HCT116 (cell line): ENCODE measurements around the gene TMEM59L. TPM values are rescaled to one million over a fixed set of nuclear protein-coding genes. Genes with fewer than 3 reads are reported as not detected.

Source experiments
- ATAC-seq: fragments of 200-7000 bp; cut with Tn5 transposase; 2 replicates; pipeline ENCODE4 v1.9.1; 2020; ENCODE audit warnings: mild to moderate bottlenecking, moderate library complexity
- BruUV-seq: library from RNA; stranded (reverse); fragments of 400-500 nt; replicated peaks from 2 replicates; lab custom pipeline; 2021; lab: Mats Ljungman, UMichigan
- CTCF ChIA-PET: fragments of 300-600 bp; sonication (Branson Sonifier 250); formaldehyde crosslinking; loops from one replicate; lab custom pipeline; 2021; ENCODE audit warnings: antibody characterized with exemption; lab: Charles Lee
- POLR2A ChIA-PET: fragments of 300-600, 350-600 bp; sonication (Branson Sonifier 250); formaldehyde crosslinking; loops from one replicate; lab custom pipeline; 2021; ENCODE audit warnings: antibody characterized with exemption; lab: Charles Lee
- RAD21 ChIA-PET, 2 experiments: fragments of 300-600 bp; sonication (Branson Sonifier 250); formaldehyde crosslinking; loops; one replicate each; lab custom pipeline; 2023; ENCODE audit warnings: low total read pairs in 2 of 2; ENCODE audit not compliant: uncharacterized antibody in 2 of 2, unreplicated experiment in 2 of 2, low non-redundant PET in 1 of 2; lab: Charles Lee
- DNase-seq: peaks from one replicate; pipeline ENCODE4 v3.0.0-alpha.2; 2010; ENCODE audit warnings: low read depth, low spot score
- H2AFZ ChIP-seq: fragments of 200-600 bp; shearing (Covaris generic), sonication (generic); 2 replicates; pipeline ENCODE4 v1.6.1; 2017; ENCODE audit warnings: low read depth, mixed run types, mixed read lengths, antibody characterized with exemption, low read length; ENCODE audit not compliant: poor library complexity, severe bottlenecking
- H3K27ac ChIP-seq: 2 replicates; pipeline ENCODE4 v1.5.1; 2012; ENCODE audit warnings: low read depth, low read length
- H3K27me3 ChIP-seq: fragments of 200-600 bp; sonication (generic); 2 replicates; pipeline ENCODE4 v1.6.1; 2016; ENCODE audit warnings: mixed run types, low read length, mixed read lengths; ENCODE audit not compliant: insufficient read depth
- H3K36me3 ChIP-seq, 2 experiments: fragments of 200-500 bp in 1 of 2; fragments of 200-600 bp in 1 of 2; sonication (Bioruptor generic) in 1 of 2; sonication (generic) in 1 of 2; 2 replicates each; pipeline versions ENCODE4 v1.5.1 to v1.6.1; 2014 to 2016; ENCODE audit warnings: low read length in 2 of 2, inconsistent platforms in 1 of 2, mixed read lengths in 1 of 2, mixed run types in 1 of 2; ENCODE audit not compliant: insufficient read depth in 2 of 2, control insufficient read depth in 1 of 2
- H3K4me1 ChIP-seq, 2 experiments: fragments of 200-600 bp in 1 of 2; sonication (generic) in 1 of 2; 2 replicates each; pipeline versions ENCODE4 v1.5.1 to v1.6.1; 2012 to 2017; ENCODE audit warnings: low read length in 2 of 2, inconsistent platforms in 1 of 2, mild to moderate bottlenecking in 1 of 2, mixed read lengths in 1 of 2, mixed run types in 1 of 2, moderate library complexity in 1 of 2; ENCODE audit not compliant: insufficient read depth in 2 of 2, control insufficient read depth in 1 of 2
- H3K4me2 ChIP-seq: fragments of 200-600 bp; sonication (generic); 2 replicates; pipeline ENCODE4 v1.6.1; 2017; ENCODE audit warnings: mixed run types, low read length, mixed read lengths
- H3K4me3 ChIP-seq, 2 experiments: fragments of 200-600 bp in 1 of 2; sonication (generic) in 1 of 2; replicated peaks in 1 of 2; 2 replicates each; pipeline ENCODE4 v1.5.1; 2011 to 2016; ENCODE audit warnings: low read length in 2 of 2, control low read depth in 1 of 2, low read depth in 1 of 2, mild to moderate bottlenecking in 1 of 2, mixed read lengths in 1 of 2, mixed run types in 1 of 2
- H3K79me2 ChIP-seq: fragments of 200-600 bp; sonication (generic); 2 replicates; pipeline ENCODE4 v1.6.1; 2017; ENCODE audit warnings: mild to moderate bottlenecking, mixed run types, low read length, moderate library complexity, mixed read lengths; ENCODE audit not compliant: insufficient read depth
- H3K9ac ChIP-seq: fragments of 200-600 bp; sonication (generic); 2 replicates; pipeline ENCODE4 v1.6.1; 2016; ENCODE audit warnings: low read length, mixed read lengths
- H3K9me2 ChIP-seq: fragments of 200-600 bp; sonication (generic), shearing (Covaris generic); 2 replicates; pipeline ENCODE4 v1.6.1; 2017; ENCODE audit warnings: mixed run types, mild to moderate bottlenecking, moderate library complexity; ENCODE audit not compliant: insufficient read depth
- H3K9me3 ChIP-seq, 2 experiments: fragments of 200-500 bp in 1 of 2; fragments of 200-600 bp in 1 of 2; sonication (Bioruptor generic) in 1 of 2; sonication (generic) in 1 of 2; 2 replicates each; pipeline ENCODE4 v1.6.1; 2014 to 2017; ENCODE audit warnings: low read length in 2 of 2, mixed read lengths in 2 of 2, inconsistent platforms in 1 of 2, low read depth in 1 of 2, mild to moderate bottlenecking in 1 of 2, mixed run types in 1 of 2, moderate library complexity in 1 of 2; ENCODE audit not compliant: control insufficient read depth in 1 of 2, insufficient read depth in 1 of 2
- H4K20me1 ChIP-seq: fragments of 200-600 bp; sonication (generic), shearing (Covaris generic); 2 replicates; pipeline ENCODE4 v1.6.1; 2017; ENCODE audit warnings: mixed run types, mild to moderate bottlenecking, moderate library complexity; ENCODE audit not compliant: insufficient read depth
- CBX3 ChIP-seq: IDR thresholded peaks from 2 replicates; pipeline ENCODE4 v1.6.1; 2012; ENCODE audit warnings: low read depth
- CEBPB ChIP-seq: IDR thresholded peaks from 2 replicates; pipeline ENCODE4 v1.6.1; 2012; ENCODE audit warnings: low read depth
- EGR1 ChIP-seq: IDR thresholded peaks from 2 replicates; pipeline ENCODE4 v1.6.1; 2012; ENCODE audit warnings: low read depth
- EZH2 ChIP-seq: fragments of 200-600 bp; sonication (generic); IDR thresholded peaks from 2 replicates; pipeline ENCODE4 v1.6.1; 2017; ENCODE audit warnings: antibody characterized with exemption, mixed run types
- EZH2phosphoT487 ChIP-seq: fragments of 200-600 bp; IDR thresholded peaks from 2 replicates; pipeline ENCODE4 v1.6.1; 2018; ENCODE audit warnings: antibody characterized with exemption, borderline replicate concordance
- JUND ChIP-seq: IDR thresholded peaks from 2 replicates; pipeline ENCODE4 v1.6.1; 2012
- POLR2A ChIP-seq: IDR thresholded peaks from 2 replicates; pipeline ENCODE4 v1.7.0; 2011; ENCODE audit warnings: borderline replicate concordance; ENCODE audit not compliant: insufficient read depth, insufficient read length; ENCODE audit errors: extremely low read depth
- SIN3A ChIP-seq: IDR thresholded peaks from 2 replicates; pipeline ENCODE4 v1.6.1; 2012; ENCODE audit warnings: low read depth
- SRF ChIP-seq: IDR thresholded peaks from 2 replicates; pipeline ENCODE4 v1.6.1; 2012; ENCODE audit warnings: low read depth
- TCF7L2 ChIP-seq: IDR thresholded peaks from 2 replicates; pipeline ENCODE4 v1.7.0; 2011; ENCODE audit warnings: borderline replicate concordance, inconsistent platforms; ENCODE audit not compliant: insufficient read depth, insufficient read length; ENCODE audit errors: extremely low read depth
- intact Hi-C: fragments of 100-400 bp; cut with micrococcal nuclease; formaldehyde crosslinking; loops from 2 replicates; pipeline ENCODE4 v1.10.0; 2022
- total RNA-seq: library from RNA; stranded (reverse); gene quantifications from one replicate; pipeline ENCODE4 v1.2.1, GENCODE V29; 2021; ENCODE audit not compliant: unreplicated experiment

The TMEM59L gene
- total RNA-seq, 1 experiment from 2014 or later, result 14.3 TPM

- TF ChIP-seq POLR2A (peak; percentile 30), EZH2phosphoT487 (no peak), SRF (no peak), CEBPB (no peak), CBX3 (no peak), EGR1 (peak; percentile 50; the same call in 1 of the 2 replicates), JUND (no peak)
Measured at GRCh38 chr19:18594096-18594823, 18.4 kb upstream of the TMEM59L start (continued).

- BruUV-seq, result no TSS peak
- no peaks in the 10 kb centered on the region for H4K20me1 ChIP-seq
- H3K9me2 ChIP-seq, result no peaks in the 10 kb centered on the region
- H3K9ac ChIP-seq, result peak overlapping the region; percentile 63
- H3K4me1 ChIP-seq, result peaks cover 15 to 33% of the 10 kb centered on the region in 2 experiments; a peak in 3 of 4 replicates
- POLR2A ChIA-PET, result interaction anchor here (0.6 kb wide), 1 partner anchor 251 kb away, joined by 3 read pairs; no protein-coding TSS in a partner anchor
- DNase-seq (no peak), ATAC-seq (no peak)
- H3K79me2 ChIP-seq, result peaks cover 2% of the 10 kb centered on the region; the same call in 1 of the 2 replicates
- intact Hi-C loops, result loop anchor here (5.0 kb wide), 2 partner anchors 42 to 128 kb away; partner anchors contain the start of gene KLHL26
- no peak overlapping the region for H2AFZ ChIP-seq
- H3K4me3 ChIP-seq, result peak overlapping the region; percentile 32 to 54
- CTCF ChIA-PET, result interaction anchor here (7.5 kb wide), 1 partner anchor 252 kb away, joined by 39 read pairs; no protein-coding TSS in a partner anchor
- no peaks in the 10 kb centered on the region for H3K27me3 ChIP-seq
- H3K9me3 ChIP-seq, result no peaks in the 10 kb centered on the region
- H3K36me3 ChIP-seq, result 0 out of 4 replicates have a peak, but pooled peaks cover 0 to 4% of the 10 kb centered on the region in 2 experiments
- peak overlapping the region; percentile 85 for H3K4me2 ChIP-seq
- RAD21 ChIA-PET, result interaction anchor here in 1 of 2 experiments (0.6 kb wide), 1 partner anchor 50 kb away, joined by 3 read pairs; no protein-coding TSS in a partner anchor
- H3K27ac ChIP-seq, result peak overlapping the region; percentile 52; the same call in 1 of the 2 replicates
- no peak for TF ChIP-seq TCF7L2
- no peak for TF ChIP-seq SRF
- no peak for TF ChIP-seq EZH2
- TF ChIP-seq SIN3A, result no peak
Measured at GRCh38 chr19:18594824-18595373, 17.8 kb upstream of the TMEM59L start.
